SHP77 treated with DMSO at 0.1 percent for 48 hours (cell line): ENCODE measurements around the gene CYB5R2.

Experiments
- DNase-seq: peaks from one replicate; lab custom pipeline; 2025; lab: John Stamatoyannopoulos, UW

CYB5R2 gene

DNA sequence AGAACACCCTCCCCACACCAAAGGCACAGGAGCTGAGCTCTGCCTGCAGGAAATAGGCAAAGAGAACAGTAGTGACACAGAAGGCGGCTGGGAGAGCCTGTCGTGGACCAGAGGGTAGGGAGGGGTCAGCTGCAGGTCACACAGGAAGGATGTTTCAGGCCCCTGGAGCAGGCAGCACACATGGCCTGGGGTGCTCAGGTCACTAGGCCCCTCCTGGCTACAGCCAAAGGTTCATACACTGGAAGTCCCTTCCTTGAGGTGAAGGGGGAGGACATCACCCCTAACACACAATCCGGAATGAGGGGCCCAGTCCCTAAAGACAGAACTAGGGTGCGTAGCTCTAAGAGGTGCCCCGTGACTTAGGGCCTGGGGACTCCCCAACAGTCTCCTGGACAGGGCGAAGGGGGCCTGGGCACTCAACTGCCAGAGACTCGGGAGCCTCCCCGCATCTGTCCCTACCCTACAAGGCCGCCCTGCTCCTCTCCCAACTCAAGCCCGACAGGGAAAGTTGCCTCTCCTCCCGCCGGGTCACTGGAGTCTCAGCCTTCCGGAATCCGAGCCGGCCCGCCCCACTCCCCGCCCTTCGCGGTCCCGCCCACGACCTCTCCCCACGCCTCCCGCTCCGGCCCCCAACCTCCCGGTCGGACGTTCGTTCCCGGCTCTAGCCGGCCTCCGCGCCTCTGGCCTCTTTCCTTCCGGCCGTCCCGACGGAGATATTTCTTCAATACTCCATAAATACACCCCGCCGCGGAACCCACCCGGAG, at the start of gene CYB5R2:
Gene CYB5R2, minus strand, starts transcription at position 541 of the 764 bp plus-strand sequence. CDS start 675 bp downstream, outside the sequence.
- DNase-seq: no peak

- no peak for DNase-seq
These were observed 41.5 kb upstream of the CYB5R2 start for GRCh38 chr11:7714786-7715185.

GRCh38 chr11:7706377-7706776, 33.1 kb upstream of the CYB5R2 start, which contains the start of gene OVCH2:
OVCH2 (minus strand) TSS chr11:7706477; CDS start chr11:7706394, 83 bp downstream.
- no peak for DNase-seq

DNA sequence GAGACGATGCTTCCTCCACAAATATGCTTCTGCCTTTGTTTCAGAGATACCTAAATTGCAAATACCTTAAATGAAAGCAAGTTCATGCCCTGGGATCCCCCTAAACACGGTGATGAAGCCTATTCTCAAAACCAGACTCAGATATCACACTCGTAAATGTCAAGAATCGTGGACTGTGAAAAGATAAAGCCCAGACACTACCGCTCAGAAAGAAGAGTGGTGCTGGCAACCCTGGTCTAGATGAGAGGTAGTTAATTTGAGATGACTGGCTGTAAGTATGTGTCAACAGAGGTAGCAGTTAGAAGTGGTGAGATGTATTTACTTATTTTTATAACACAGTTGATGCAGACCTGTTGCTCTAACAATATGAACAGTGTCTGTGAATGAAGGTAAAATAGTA, 30.4 kb upstream of the CYB5R2 start:
- DNase-seq: no peak

DNA sequence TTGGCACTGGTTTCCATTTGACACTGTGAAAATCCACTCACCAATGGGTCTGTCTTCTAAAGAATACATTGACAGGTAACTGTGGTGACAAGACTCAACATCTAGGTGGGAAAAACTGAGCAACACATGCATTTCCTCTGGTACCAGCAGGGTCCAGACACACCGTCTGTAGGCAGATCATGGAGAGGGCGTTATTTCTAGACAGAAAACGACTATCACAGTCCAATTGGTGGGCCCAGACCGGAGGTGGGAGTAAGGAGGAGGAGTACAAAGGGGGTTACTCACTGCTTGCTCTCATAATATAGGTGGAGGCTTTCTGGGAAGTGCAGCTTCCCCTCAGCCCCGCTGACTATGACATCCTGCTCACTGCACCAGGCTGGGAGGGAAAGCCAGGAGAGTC, 23.1 kb upstream of the CYB5R2 start:
- DNase-seq: no peak

- no peak for DNase-seq
These were observed 20.9 kb upstream of the CYB5R2 start for GRCh38 chr11:7694235-7694634.

DNA sequence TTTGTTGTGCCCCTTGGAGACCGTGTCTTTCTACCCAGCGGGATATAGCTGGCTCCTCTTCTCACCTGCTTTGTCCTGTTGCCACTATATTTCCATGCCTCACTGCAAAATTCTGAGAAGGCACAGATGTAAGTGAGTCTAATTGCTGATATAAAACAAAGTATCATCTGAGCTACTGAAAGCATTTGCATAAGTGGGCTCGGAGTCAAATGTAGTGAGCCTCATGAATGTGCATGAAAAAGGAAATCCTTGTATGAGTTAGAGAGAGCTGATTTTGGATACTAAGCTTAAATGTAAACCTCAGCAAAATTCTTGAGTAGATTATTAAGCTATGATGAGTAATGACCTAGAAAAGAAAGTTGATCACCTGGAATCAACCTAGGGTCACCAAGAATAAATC, 19.1 kb upstream of the CYB5R2 start:
- no peak for DNase-seq

- no peak for DNase-seq
These were observed 18.6 kb upstream of the CYB5R2 start for GRCh38 chr11:7691759-7692350.

DNA sequence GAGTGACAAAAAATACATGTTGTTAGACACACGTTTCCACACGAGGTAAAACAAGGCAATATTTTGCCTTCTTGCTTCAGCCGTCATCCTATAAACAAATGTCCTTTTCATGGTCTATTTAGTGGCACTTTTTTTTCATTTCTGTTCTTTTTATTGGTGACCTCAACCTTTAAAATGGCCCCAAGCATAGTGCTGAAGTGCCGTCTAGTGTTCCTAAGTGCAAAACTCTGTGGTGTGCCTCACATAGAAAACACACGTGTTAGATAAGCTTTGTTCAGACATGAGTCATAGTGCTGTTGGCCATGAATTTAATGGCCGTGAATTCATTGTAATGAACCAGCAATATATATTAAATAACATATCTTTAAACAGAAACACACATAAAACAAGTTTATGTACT, 17.3 kb upstream of the CYB5R2 start:
- DNase-seq: no peak

- no peak for DNase-seq
These were observed 15.9 kb upstream of the CYB5R2 start for GRCh38 chr11:7689239-7689638.

DNA sequence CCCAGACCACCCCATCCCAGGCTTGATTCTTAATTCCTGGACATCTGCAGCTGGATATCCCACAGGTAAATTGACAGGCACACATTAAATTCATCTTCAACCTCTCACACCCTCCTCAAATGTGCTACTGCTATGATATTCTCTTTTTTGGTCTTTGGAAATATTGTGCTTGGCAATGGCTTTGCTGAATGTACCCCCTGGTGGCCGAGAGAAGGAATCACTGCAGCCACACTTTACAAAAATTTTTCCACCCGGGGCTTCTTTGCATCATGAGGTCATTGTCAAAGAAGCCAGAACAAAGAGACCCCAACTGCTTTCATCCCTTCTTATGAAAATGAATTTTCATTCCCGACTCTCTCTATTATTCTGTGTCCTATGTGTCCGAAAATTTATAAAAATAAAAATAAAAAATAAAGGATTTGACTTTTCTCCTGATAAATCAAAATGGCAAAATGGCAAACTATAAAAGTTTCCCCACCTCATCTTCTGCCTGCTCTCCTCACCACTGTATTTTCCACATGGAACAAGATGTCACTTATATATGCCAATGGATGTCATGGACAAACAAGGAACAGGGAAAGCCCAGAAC, 15.0 kb upstream of the CYB5R2 start:
- DNase-seq: no peak

DNA sequence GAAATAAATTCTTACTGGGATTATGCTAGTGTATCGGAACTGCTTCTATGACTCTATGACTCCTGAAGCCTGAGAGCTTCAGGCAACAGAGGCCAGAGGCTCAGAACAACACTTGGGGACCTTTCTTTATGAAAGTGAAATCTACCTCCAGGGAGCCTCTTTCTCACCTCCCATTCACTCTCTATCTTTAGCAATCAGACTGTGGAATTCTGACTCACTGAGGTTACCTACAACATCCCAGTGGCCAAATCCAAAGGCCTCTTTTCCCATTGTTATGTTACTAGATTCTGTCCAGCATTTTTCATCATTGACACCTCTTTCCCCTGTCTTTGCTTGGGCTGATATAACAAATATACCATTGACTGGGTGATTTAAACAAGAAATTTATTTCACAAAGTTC, 14.1 kb upstream of the CYB5R2 start:
- no peak for DNase-seq

- no peak for DNase-seq
These were observed 13.5 kb upstream of the CYB5R2 start for GRCh38 chr11:7686761-7687160.

DNA sequence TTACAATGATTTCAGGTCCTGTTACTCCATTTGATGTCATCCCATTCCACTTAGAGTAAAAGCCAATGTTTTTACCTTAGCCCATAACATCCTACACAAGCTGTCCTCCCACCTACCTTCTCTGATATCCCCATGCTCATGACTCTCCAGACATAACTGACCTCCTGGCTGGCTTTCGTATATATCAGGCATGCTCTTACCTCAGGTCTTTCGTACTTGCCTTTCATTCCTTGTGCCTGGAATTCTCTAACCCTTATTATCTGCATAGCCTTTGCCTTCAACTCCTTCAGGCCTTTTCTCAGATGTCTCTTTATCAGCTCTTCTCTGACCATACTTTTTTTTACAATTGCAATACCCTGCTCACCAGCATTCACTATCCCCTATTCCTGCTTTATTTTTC, 10.3 kb upstream of the CYB5R2 start:
- no peak for DNase-seq

- no peak for DNase-seq
These were observed 4.5 kb upstream of the CYB5R2 start for GRCh38 chr11:7677796-7678201.

- DNase-seq: no peak
These were observed 3.8 kb upstream of the CYB5R2 start for GRCh38 chr11:7677071-7677470.

GRCh38 chr11:7675631-7676030, 2.3 kb upstream of the CYB5R2 start:
- no peak for DNase-seq

- no peak for DNase-seq
These were observed 579 bp upstream of the CYB5R2 start for GRCh38 chr11:7673724-7674434.

DNA sequence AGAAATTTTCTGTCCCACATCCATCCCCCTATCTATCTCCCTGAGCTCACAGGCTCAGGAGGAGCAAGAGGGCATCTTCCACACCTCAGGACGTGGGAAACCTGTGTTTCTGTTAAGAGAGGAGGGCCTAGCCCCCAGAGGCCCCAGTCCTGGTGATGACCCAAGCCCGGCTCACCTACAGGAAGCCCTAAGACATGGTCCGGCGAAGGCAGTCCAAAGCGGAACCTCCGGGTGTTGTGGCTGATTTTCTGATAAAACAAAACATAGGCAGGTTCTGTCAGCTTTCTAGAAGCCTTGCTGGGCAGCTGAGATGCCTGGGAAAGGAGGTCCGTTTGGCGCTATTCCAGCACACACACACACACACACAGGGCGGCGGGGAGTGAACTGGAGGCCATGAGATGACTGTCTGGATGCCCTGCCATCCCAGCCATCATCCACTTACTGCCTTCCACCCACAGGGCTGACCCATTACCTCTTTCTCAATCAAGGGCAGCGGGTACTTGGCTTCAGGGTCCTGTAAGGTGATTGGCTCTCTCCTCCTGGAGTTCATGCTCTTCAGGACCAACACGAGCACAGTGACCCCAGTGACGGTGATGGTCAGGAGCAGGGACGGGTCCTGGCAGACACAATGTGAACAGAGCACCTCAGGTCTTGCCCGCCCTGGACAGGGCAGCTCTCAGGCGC, 882 bp downstream of the CYB5R2 start:
- no peak for DNase-seq

- DNase-seq: no peak
These were observed 1.7 kb downstream of the CYB5R2 start for GRCh38 chr11:7671347-7672215.

DNA sequence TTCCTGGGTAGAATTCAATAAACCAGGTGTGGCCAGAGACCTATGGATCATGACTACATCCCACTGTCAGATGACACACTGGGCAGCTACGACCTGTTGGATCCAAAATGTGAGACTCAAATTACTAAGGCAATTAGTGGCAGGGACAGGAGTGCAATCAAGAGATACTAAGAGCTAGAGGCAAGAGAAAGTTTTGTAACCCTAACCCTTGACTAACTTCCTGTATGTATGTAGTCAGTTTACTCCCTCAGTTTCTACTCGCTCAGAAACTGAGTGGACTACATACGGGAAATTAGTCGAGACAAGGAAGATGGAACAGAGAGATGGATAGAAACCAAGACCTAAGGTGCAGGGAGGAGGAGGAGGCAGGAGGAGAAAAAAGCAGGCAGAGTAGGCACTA, 2.7 kb downstream of the CYB5R2 start:
- no peak for DNase-seq
